ENCODE measurements around the gene PALM.

DNA sequence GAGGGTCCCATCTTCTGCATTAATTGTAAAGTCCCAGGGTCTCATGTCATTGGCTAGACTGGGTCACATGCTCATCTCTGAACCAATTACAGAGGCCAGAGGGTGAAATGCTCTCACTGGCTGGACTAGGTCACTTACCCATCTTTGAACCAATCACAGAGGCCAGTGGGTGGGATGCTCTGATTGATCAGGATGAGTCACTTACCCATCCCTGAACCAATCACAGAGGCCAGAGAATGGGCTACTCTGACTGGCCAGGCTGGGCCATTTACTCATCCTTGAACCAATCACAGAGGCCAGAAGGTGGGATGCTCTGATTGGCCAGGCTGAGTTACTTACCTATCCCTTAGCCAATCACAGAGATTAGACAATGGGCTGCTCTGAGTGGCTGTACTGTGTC lies 47.5 kb downstream of the PALM start:
- TF ChIP-seq, protein P1, sequence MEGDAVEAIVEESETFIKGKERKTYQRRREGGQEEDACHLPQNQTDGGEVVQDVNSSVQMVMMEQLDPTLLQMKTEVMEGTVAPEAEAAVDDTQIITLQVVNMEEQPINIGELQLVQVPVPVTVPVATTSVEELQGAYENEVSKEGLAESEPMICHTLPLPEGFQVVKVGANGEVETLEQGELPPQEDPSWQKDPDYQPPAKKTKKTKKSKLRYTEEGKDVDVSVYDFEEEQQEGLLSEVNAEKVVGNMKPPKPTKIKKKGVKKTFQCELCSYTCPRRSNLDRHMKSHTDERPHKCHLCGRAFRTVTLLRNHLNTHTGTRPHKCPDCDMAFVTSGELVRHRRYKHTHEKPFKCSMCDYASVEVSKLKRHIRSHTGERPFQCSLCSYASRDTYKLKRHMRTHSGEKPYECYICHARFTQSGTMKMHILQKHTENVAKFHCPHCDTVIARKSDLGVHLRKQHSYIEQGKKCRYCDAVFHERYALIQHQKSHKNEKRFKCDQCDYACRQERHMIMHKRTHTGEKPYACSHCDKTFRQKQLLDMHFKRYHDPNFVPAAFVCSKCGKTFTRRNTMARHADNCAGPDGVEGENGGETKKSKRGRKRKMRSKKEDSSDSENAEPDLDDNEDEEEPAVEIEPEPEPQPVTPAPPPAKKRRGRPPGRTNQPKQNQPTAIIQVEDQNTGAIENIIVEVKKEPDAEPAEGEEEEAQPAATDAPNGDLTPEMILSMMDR (IDR thresholded peaks at IDR 0.05 in 4 of 5, conservative IDR thresholded peaks at IDR 0.05 in 1 of 5), result no peak
- no peak for TF ChIP-seq POLR2A (IDR thresholded peaks at IDR 0.05)

All from gastrocnemius medialis (tissue), 4 donors.